Fibroblast of gingiva (primary cell): Measurements from ENCODE around the gene NRIP1.

Experiments used
- DNase-seq: peaks from one replicate; pipeline ENCODE4 v3.0.0-alpha.2; 2011; ENCODE audit warnings: low read depth

Gene NRIP1

DNA sequence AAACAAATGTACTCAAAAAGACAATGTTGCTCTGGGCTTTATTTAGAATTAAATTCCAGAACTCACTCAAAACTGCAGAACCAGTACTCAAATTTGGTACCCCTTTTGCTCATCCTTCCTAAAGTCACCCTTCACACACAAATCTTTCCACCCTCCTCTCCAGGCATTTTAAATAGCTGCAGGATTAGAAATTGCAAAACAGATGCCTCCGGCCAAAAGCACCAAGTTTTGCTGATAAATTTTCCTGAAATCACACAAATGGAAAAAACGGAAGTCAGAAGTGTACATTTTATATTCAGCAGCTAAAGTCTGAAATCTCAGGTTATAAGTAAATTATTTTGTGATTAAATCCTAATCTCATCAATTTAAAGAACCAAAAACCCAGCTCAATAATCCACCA lies 147.0 kb downstream of the NRIP1 start:
- DNase-seq = peak; percentile 23

DNA sequence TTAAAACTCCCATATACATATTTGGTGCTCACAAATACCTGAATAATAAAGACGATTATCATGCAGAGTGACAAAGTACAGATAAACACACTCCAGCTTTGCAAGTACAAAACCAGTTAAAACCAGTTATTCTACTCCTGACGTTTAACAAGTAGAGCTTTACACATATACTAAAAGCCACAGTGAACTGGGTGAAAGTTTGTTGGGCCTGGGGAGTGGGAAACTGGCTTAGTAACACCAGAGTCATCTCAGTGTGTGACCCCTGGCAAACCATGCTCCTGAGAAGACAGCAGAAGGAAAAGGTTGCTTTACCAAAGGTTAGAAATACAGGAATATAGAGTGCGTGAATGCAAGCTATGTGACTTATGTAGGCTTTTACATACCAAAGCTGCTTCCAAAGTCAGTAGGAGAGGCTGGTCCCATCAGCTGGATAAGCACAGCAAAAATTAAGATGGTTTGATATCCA lies 148.1 kb downstream of the NRIP1 start:
- peak; percentile 41 for DNase-seq

DNA sequence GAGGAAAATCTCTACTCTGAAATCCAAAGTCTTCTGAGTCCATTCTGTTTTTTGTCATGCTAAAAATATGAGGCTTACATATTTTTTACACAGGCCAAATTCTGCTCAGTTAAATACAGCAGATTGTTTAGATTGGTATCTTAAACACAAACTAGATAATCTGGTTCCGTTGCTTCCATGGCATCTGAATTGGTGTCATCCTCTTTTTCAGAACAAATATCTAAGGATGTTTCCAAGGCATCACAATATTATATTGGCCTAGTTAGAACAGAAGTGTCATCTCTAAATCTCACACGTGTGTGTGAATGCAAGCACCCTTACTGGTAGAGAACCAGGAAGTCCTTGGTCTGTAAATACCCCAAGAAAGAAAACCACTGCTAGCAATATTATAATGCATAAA lies 151.2 kb downstream of the NRIP1 start:
- no peak for DNase-seq

- DNase-seq = no peak
Measured at GRCh38 chr21:14911351-14911750, 153.4 kb downstream of the NRIP1 start.
